ENCODE measurements around the gene BDP1.
"Not testable (repeated sequence)": the region's sequence is repeated elsewhere in the genome, so short reads cannot be mapped to it uniquely, and the experiment has no call there.

Gene BDP1

DNA sequence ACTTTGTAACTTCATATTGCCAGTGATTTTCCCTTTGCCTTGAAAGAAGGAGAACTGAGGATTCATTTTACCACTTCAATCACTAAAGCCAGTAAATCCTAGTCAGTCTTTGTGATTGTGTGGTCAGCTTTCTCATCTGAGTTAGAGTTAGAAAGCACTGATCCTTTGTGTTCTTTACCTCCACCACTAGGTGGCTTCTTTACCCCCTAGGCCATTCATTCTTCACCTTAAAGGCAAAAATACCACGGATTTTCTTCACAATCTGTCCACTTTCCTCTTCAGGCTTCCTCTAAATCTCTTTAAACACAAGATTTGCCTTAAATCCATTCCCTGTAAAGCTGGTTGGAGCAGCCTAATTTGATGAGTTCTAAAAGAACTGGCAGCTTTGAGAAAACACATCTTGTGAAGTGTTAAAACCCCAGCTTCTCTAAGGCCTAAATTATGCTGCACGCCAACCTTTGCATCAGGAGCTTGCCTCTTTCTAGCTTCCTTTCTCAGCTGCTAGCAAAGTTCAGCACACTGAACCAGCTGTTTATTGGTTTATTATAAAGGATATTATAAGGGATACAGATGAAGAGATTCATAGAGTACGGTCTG lies 20.4 kb downstream of the BDP1 start:
- DNase-seq: no peak

DNA sequence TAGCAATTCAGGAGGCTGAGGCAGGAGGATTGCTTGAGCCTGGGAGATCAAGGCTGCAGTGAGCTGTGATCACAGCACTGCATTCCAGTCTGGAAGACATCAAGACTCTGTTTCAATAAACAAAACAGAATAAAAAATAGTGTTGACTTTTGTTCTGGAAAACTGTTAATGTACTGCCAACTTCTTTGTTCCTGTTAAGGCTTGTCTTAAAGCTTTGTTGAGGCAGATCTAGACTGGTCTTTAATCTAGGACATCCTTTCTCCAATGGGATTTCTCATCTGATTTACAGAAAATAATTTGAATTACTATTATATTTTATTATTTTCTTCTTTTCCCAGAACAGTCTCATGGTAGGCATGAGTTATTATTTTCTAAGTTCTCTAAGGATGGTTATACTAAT lies 26.0 kb downstream of the BDP1 start:
- no peak for DNase-seq

DNA sequence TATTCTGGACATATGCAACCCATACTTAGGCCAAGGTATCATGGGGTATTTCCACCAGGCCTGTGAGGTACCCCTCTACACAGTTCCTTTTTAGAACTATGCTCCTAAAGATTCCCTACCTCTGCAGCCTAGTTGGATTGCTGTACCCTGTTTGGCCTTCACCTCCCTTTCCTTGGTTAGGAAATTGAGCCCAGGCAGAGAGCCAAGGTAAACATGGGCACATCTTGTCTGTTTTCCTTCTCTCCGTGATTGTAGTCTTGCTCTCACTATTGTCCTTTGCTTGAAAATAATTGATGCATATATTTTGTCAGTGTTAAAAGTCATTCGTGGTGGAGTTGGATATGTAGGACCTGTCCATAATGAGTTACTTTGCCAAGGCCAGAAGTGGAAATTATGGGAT lies 26.7 kb downstream of the BDP1 start:
- no peak for DNase-seq

DNA sequence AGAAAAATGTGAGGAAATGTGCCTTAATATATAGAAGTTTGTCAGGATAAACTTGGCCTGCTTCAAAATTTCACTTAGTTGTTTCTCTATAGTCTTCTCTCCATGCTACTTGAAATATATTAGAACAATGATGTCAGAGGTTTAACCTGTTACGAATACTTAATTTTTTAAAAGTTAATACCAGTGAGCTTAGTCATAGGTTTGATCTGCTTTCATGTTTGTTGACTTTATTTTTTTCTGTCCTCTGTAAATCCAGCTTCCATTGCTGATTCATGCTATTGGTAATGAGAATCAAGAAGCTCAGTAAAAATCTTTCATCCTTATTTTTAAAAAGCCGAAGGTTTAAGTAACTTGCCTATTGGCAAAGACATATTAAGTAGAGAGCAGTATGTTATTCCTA lies 27.9 kb downstream of the BDP1 start:
- DNase-seq: no peak

DNA sequence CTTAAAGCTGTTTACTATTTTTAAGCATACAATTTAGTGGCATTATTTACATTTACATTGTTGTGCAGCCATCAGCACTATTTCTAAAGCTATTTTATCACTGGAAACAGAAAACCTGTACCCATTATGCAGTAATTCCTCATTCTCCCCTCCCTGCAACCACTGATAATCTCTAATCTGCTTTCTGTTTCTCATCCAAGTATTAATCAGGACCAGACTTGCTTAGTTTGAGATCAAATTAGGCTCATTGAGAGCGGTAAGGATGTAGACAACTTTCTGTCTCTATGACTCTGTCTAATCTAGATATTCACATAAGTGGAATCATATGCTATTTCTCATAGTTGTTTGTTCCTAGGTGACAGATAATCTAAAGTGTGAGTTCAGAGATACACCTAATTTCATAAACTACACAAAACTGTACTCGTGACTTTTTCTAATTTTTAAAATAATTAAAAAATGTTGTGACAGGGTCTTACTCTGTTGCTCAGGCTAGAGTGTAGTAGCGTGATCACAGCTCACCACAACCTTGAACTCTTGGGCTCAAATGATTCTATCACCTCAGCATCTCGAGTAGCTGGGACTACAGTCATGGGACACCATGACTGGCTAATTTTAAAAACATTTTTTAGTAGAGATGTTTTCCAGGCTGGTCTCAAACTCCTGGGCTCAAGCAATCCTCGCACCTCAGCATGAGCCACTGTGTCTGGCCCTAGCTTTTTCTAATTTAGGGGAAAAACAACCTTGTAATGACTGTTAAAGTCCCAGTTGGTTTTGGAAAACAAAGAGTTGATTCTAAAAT lies 37.6 kb downstream of the BDP1 start:
- DNase-seq: no peak

DNA sequence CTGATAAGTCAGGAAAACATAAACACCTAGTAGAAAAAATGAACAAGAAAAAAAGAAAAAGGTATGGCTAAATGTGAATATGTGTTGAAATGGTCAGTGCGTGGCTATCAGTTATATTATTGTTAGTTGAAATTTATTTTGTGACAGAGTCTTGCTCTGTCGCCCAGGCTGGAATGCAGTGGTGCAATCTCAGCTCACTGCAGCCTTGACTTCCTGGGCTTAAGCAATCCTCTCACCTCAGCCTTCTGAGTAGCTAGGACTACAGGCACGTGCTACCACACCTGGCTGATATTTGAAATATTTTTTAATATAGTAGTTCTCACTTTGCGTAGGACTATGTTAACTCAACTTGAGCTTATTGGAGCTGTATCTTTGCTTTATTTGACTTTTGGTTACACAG lies 38.8 kb downstream of the BDP1 start:
- DNase-seq: not testable (repeated sequence)

DNA sequence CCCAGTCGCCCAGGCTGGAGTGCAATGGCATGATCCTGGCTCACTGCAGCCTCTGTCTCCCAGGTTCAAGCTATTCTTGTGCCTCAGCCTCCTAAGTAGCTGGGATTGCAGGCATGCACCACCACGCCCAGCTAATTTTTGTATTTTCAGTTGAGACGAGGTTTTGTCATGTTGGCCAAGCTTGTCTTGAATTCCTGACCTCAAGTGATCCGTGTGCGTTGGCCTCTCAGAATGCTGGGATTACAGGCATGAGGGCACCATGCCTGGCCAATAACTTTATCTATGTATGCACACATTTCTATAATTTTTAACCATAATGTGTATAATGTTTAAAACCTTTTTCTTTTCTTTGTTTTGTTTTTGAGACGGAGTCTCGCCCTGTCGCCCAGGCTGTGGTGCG lies 43.3 kb downstream of the BDP1 start:
- not testable (repeated sequence) for DNase-seq

DNA sequence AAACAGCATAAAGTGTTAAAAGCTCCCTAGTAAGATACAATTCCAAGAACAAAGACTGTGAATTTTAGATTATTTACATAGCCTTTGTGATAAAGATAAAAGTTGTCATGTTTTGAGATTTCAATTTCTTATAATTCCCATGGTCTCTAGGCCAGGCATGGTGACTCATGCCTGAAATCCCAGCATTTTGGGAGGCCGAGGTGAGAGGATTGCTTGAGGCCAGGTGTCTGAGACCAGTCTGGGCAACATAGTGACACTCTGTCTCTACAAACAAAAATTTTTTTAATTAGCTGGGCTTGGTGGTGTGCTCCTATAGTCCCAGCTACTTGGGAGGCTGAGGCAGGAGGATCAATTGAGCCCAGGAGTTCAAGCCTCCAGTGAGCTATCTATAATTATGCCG lies 48.1 kb downstream of the BDP1 start:
- DNase-seq: no peak

DNA sequence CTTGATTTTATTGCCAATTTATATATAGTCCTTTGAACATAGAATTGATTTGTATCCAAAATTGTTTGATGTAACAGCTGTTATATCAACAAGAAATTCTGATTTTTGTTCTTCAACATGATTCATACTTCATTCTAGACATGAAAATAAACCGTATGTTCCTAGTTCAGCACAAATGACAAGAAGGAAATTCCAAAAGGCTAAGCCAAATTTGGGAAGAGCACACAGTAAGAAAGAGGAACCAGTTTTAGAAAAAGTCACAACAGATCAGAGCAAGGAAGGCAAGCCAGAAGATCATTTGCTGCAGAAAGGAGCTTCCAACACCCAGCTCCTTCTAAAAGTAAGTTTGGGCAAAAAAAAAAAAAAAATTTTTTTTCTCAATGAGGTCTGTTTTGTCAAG lies 66.7 kb downstream of the BDP1 start:
- DNase-seq: no peak

DNA sequence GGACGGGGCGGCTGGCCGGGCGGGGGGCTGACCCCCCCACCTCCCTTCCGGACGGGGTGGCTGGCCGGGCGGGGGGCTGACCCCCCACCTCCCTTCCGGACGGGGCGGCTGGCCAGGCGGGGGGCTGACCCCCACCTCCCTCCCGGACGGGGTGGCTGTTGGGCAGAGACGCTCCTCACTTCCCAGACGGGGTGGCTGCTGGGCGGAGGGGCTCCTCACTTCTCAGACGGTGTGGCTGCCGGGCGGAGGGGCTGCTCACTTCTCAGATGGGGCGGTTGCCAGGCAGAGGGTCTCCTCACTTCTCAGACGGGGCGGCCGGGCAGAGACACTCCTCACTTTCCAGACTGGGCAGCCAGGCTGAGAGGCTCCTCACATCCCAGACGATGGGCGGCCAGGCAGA lies 70.2 kb downstream of the BDP1 start:
- not testable (repeated sequence) for DNase-seq

DNA sequence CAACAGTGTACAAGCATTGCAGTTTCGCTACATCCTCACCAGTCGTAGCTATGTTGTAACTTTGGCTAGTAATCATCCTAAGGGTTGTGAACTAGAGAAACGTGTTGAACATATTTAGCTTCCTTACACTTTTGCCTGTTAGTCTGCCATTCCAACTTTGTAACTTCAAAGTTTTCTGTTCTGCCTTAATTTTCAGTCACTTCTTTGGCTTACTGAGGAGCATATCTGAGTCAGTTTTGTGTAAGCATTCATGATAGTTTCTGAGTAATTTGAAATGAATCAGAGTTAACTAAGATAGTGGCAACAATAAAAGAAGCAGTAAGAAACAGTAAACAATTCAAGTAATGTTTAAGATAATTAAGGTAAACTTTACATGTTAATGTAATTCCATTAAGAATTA lies 72.8 kb downstream of the BDP1 start:
- no peak for DNase-seq

DNA sequence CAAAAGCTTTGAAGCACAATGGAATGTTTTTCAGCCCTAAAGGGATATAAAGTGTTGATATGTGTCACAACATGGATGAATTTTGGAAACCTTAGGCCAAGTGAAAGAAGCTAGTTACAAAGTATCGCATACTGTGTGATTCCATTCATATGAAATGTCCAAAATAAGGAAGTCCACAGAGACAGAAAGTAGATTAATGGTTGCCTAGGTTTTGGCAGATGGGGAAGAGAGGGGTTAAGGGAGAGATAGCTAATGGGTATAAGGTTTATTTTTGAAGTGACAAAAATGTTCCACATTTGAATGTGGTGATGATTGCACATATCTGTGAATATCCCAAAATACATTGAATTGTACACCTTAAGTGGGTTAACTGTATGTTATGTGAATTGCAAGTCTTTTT lies 74.2 kb downstream of the BDP1 start:
- DNase-seq: no peak

DNA sequence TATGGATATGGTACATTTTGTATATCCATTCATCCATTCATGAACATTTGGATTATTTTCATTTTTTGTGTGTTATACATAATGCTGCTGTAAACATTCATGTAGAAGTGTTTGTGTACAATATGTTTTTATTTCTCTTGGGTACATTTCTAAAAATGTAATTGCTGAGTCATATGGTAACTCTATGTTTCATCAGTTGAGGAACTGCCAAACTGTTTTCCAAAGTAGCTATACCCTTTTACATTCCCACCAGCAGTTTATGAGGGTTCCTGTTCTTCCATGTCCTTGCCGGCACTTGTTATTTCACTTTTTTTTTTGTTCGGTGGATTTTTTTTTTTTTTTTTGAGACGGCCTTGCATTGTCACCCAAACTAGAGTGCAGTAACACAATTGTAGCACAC lies 77.7 kb downstream of the BDP1 start:
- DNase-seq: no peak

DNA sequence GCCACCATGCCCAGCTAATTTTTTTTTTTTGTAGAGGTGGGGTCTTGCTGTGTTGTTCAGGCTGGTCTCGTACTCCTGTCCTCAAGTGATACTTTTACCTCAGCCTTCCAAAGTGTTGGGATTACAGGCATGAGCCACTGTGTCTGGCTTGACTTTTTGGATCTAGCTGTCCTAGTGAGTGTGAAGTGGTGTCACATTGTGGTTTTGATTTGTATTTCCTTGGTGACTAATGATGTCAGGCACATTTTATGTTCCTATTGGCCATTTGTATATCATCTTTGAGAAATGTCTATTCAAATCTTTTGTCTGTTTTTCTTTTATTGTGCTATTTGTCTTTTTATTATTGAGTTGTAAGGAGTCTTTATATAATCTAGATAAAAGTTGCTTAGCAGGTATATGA lies 78.2 kb downstream of the BDP1 start:
- DNase-seq: no peak

DNA sequence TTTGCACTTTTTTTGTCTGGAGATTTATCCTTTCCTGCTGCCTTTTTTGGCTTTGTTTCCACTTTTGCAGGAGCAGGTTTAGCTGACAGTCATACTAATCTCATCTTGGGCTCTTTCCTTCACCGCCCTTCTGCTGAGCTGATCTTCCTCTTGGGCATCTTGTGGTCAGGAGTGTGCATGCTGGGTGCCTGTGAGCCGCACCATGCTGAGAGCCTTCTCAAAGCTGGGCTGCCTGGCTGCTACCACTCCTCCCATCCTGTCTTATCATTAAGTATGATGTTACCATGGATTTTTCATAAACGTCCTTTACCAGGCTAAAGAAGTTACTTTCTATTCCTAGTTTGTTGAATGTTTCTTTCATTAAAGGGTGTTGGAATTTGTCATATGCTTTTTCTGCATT lies 82.2 kb downstream of the BDP1 start:
- no peak for DNase-seq

DNA sequence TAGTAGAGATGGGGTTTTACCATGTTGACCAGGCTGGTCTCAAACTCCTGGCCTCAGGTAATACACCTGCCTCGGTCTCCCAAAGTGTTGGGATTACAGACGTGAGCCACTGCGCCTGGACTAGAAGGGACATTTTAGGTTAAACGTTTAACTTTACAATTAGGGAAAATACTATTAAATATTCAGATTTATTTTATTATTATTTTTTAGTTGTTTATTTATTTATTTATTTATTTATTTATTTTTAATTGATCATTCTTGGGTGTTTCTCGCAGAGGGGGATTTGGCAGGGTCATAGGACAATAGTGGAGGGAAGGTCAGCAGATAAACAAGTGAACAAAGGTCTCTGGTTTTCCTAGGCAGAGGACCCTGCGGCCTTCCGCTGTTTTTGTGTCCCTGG lies 95.4 kb downstream of the BDP1 start:
- not testable (repeated sequence) for DNase-seq

DNA sequence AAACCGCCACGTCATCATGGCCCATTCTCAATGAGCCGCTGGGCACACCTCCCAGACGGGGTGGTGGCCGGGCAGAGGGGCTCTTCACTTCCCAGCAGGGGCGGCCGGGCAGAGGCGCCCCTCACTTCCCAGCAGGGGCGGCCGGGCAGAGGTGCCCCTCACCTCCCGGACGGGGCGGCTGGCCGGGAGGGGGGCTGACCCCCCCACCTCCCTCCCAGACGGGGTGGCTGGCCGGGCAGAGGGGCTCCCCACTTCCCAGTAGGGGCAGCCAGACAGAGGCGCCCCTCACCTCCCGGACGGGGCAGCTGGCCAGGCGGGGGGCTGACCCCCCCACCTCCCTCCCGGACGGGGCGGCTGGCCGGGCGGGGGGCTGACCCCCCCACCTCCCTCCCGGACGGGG lies 96.1 kb downstream of the BDP1 start:
- DNase-seq: not testable (repeated sequence)

DNA sequence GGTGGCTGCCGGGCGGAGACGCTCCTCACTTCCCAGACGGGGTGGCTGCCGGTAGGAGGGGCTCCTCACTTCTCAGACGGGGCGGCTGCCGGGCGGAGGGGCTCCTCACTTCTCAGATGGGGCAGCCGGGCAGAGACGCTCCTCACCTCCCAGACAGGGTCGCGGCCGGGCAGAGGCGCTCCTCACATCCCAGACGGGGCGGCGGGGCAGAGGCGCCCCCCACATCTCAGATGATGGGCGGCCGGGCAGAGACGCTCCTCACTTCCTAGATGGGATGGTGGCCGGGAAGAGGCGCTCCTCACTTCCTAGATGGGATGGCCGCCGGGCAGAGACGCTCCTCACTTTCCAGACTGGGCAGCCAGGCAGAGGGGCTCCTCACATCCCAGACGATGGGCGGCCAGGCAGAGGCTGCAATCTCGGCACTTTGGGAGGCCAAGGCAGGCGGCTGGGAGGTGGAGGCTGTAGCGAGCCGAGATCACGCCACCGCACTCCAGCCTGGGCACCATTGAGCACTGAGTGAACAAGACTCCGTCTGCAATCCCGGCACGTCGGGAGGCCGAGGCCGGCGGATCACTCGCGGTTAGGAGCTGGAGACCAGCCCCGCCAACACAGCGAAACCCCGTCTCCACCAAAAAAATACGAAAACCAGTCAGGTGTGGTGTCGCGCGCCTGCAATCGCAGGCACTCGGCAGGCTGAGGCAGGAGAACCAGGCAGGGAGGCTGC lies 96.7 kb downstream of the BDP1 start:
- not testable (repeated sequence) for DNase-seq

DNA sequence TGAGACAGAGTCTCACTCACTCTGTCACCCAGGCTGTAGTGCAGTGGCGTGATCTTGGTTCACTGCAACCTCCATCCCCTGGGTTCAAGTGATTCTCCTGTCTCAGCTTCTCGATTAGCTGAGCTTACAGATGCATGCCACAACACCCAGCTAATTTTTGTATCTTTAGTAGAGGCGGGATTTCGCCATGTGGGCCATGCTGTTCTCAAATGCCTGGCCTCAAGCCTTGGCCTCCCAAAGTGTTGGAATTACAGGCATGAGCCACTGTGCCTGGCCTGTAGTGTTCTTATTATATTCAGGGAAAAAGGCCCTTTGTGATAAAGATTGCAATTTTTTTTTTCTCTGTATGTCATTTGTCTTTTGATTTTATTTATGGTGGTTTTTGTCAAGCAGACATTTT lies 107.7 kb downstream of the BDP1 start:
- DNase-seq: no peak

DNA sequence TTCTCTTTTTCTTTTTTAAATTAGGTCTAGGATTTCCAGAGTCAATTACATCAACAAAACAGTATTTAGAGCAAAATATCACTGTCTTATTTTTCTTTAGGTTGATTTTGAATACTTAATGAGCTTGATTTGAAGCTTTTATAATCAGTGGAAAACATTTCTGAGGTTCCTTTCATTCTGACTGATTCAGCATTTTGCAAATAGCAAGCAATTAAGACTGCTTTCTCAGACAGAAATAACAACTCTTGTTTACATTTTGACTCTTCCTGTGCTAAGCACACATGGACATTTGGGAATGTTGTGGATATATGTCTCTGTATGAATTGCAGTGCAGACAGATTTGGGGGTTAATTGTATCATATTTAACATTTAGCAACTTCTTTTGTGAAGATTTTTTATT lies 109.4 kb downstream of the BDP1 start:
- DNase-seq: no peak

DNA sequence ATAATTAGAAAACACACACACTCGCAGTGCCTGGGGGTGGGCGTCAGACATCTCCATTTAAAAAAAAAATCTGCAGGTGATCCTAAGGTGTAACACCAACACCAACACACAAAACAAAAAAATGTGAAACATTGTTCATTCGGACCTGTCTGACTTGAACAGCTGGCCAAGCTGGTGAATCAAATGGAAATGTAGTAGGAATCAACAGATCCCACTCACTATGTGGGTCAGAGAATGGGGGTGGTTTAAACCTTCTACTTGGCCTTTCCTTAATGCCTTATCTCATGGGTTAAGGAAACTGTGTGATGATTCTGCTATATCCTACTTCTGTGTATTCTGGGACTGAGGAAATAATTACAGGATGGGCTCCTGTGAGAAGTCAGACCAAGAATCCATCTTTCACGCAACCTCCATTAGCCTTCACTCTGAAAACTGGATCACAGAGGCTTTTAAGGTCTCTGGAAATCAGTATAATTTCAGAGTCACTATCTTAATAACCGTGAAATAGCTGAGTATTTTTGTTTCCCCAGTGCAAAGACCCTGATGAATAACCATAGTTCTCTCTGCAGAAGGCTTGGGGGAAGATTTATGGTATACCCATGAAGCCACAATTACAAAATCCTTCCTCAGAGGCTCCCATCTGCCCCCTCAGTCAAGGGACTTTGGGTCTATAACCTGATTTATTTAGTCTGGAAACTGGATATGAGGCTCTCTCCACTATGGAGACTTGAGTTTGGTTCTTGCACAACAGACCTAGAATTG lies 114.5 kb downstream of the BDP1 start:
- no peak for DNase-seq

DNA sequence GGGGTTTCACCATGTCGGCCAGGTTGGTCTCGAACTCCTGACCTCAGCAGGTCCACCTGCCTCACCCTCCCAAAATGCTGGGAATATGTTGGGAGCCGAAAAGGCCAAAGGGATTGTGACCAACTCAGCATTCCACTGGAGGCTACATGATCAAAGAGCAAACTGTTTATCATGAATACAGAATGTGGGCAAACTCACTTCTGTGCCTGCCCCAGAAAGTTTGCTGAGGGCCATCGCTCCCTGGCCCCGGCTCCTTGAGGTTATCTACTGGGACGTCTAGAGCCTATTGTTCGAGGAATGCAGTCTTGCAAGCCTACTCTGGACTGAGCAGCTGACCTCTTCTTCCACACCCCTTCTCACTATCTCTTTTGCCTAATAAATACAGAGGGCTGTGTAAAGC lies 116.4 kb downstream of the BDP1 start:
- DNase-seq: not testable (repeated sequence)

DNA sequence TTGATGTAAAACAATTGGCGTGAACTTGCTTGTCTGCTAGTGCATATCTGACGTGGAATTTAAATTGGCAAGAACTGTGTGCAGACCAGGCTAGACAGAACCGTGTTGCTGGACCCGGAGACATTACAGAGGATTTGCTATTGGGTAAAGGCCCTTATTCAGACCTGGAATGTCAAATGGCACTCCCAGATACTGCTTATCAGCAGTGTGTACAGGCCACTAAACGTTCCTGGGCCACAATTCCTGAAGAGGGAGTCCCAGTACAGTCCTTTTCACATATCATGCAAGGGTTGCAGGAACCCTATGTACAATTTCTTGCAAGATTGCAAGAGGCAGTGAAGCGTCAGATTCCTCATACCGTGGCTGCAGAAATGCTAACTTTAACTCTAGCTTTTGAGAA lies 118.1 kb downstream of the BDP1 start:
- no peak for DNase-seq
